ENCODE data around the gene MTX2. TPM values are rescaled to one million over a fixed set of nuclear protein-coding genes. Genes with fewer than 3 reads are reported as not detected.

Gene MTX2
- total RNA-seq, 1 experiment from 2014 or later: 30.8 TPM

DNA sequence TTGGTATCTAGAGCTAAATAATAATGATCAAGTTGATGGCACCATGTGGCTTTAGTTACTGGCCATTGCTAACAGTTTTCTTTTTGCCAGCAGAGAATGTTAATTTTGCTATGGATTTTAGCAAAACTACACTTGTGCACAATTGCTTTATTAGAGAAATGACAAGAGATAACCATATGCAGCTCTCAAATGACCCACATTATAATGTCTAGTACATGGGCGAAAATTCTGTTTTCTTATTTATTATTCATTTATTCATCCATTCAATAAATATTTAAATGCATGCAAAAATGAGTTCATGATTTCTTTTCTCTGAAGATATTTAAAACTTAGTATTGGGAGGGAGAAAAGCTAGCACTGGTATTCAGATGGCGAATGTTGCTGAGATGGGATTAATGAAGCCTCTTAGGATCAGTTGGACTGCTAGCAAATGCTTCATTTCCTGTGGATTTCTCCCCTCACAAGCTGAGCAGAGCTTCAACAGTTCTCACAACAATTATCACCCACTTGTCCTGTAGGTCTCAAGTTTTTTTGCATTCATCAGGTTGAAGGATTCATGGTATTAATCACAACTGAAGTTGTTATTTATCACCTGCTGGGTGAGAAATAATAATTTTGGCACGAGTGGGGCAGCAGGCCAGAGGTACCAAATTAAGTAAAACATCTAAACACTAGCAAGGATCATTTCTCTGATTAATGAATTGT, 95.2 kb downstream of the MTX2 start:
- WGBS (ENCODE audit: extremely low coverage, insufficient read length, low lambda C conversion rate): no CpG with 5 or more reads among the region's 3 CpGs

More for the DNA sequence above, 95.2 kb downstream of the MTX2 start:
- no peak overlapping the region for H2BK20ac ChIP-seq (ENCODE audit: low read depth, low read length, poor library complexity, severe bottlenecking)
- H3K27ac Mint-ChIP-seq: no peak overlapping the region
- H2BK120ac ChIP-seq (ENCODE audit: low read depth, low read length, poor library complexity, severe bottlenecking): no peak overlapping the region
- H3K9ac ChIP-seq (ENCODE audit: extremely low read depth, insufficient read length, low read length): no peak overlapping the region
- H4K20me1 ChIP-seq (ENCODE audit: control insufficient read depth, insufficient read depth, insufficient read length): no peaks in the 10 kb centered on the region
- H2BK5ac ChIP-seq (ENCODE audit: insufficient read length, low read length): no peak overlapping the region
- H3K27me3 Mint-ChIP-seq (ENCODE audit: low read depth): 0 out of 2 replicates have a peak, but pooled peaks cover 1% of the 10 kb centered on the region
- no peak overlapping the region for H3K18ac ChIP-seq (ENCODE audit: insufficient read length, low read depth, low read length)
- no peak overlapping the region for H4K5ac ChIP-seq (ENCODE audit: insufficient read length, low read depth, low read length)
- no peaks in the 10 kb centered on the region for H3K79me2 ChIP-seq (ENCODE audit: insufficient read depth, low read length)
- TF ChIP-seq CTCF (conservative IDR thresholded peaks at IDR 0.05): no peak
- no peak overlapping the region for H2BK12ac ChIP-seq (ENCODE audit: insufficient read length, low read depth, low read length)
- H3K36me3 Mint-ChIP-seq (ENCODE audit: insufficient read depth in 1 of 3, low read depth in 3 of 3): peaks cover 0 to 3% (median 3%) of the 10 kb centered on the region in 3 experiments; a peak in 1 of 7 replicates
- peaks cover 4 to 6% of the 10 kb centered on the region in 2 experiments; a peak in 3 of 5 replicates for H3K9me3 Mint-ChIP-seq
- no peak overlapping the region for H3K27ac ChIP-seq (ENCODE audit: insufficient read length, low read depth, low read length)
- H3K4me1 ChIP-seq (ENCODE audit: insufficient read depth, low read length): no peaks in the 10 kb centered on the region
- H3K4ac ChIP-seq (ENCODE audit: low read depth, low read length): no peak overlapping the region
- no peak overlapping the region for H4K8ac ChIP-seq (replicated peaks; ENCODE audit: insufficient read length, low read depth, low read length)
- no peaks in the 10 kb centered on the region for H3K4me1 Mint-ChIP-seq
- H3K23ac ChIP-seq (ENCODE audit: insufficient read length, low read depth, low read length): no peak overlapping the region
- H3K14ac ChIP-seq (ENCODE audit: insufficient read depth, low read length): no peak overlapping the region
- no peak overlapping the region for H3K4me2 ChIP-seq (ENCODE audit: insufficient read depth, insufficient read length, low read length)
- no peak overlapping the region for H3K56ac ChIP-seq (ENCODE audit: insufficient read length, low read depth, low read length)
- H3K9me3 ChIP-seq (ENCODE audit: control insufficient read depth, low read depth, low read length): no peaks in the 10 kb centered on the region
- no peak overlapping the region for H3K4me3 Mint-ChIP-seq
- H2AFZ ChIP-seq (ENCODE audit: low read length): no peak overlapping the region
- no peak overlapping the region for H3T11ph ChIP-seq (ENCODE audit: low read length)
- H2AK5ac ChIP-seq (ENCODE audit: insufficient read length, low read length): no peak overlapping the region
- H3K23me2 ChIP-seq (ENCODE audit: insufficient read length, low read depth, low read length, poor library complexity, severe bottlenecking): no peaks in the 10 kb centered on the region
- H3K79me1 ChIP-seq (ENCODE audit: insufficient read depth, low read depth, low read length, poor library complexity, severe bottlenecking): no peaks in the 10 kb centered on the region
- no peak overlapping the region for H2BK15ac ChIP-seq (ENCODE audit: low read depth, low read length)
- H4K91ac ChIP-seq (ENCODE audit: insufficient read length, low read depth, low read length): no peak overlapping the region
- no peaks in the 10 kb centered on the region for H3K27me3 ChIP-seq (ENCODE audit: insufficient read depth, low read length)
- no peak for DNase-seq
